Activated T-cell treated with anti-CD3 and anti-CD28 coated beads for 4 hours (primary cell): Measurements from ENCODE around the gene SLC25A44.

Experiments
- DNase-seq: peaks from one replicate; pipeline ENCODE4 v3.0.0-alpha.2; 2020

SLC25A44 gene

DNA sequence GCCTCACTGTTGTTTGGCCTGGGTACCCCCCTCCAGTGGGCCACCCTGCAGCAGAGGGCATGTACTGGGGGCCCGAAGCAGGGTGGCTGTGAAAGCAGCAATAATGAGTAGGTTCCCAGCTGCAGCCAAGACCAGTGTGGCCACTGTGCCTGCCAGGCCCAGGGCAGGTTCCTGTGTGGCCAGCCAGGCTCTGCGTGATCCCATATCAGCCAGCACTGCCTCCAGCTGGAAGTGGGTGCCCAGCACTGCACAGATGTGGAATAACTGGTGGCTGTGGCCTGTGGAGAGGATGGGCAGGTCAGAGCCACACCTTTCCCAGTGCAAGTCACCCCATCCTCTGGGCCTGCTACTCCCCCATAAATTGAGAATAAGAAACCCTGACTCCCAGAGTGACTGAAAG is 50.2 kb downstream of the SLC25A44 start:
- no peak for DNase-seq

DNA sequence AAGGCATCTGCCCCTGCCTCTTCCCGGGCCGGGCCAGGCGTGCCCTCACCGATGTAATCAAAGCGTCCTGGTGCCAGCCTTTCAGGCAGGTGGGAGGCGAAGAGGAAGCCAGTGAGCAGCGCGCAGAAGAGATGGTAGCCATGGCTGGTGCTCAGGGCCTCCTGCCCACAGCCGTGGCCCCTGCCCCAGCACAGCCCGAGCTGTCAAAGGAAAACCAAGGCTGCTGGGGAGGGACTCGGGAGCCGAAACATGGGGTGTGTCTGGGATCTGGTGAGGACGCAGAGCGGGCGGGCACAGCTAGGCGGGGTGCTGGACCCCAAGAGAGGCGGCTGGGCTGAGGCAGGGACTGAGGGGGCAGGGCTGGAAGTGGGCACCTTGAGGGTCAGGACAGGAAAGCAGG is 50.8 kb downstream of the SLC25A44 start:
- no peak for DNase-seq

DNA sequence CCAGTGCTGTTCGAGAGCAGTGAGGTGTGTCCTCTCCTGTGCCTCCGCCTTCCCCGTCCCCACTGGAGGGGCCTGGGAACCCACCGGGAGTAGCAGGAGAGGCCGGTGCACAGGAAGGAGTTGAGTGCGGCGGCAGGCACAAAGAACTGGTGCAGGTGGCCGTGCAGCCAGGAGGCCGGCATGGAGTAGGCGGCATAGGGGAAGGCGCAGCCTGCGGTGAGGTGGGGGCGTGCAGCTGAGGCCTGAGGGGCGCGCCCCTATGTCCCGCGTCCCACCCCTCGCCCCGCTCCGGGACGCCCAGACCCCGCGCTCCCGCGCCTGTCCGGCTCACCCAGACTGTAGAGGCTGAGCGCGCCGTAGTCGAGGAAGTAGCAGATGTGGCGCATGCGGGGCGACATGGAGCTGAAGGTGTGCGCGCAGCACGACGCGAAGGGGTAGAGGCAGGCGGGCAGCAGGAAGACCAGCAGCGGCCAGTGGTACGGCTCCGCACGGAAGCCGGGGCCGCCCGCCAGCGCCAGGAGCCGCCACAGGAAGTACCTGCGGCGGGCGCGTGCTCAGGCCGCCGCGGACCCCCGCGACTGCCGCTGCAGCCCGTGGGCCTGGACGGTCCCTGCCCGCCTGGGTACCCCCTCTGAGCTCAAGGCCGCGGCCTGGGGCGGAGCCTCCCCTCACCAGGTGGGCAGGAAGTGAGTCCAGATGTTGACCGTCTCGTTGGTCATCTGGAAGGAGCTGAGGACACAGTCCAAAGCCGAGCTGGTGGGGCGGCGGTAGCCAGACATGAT is 51.7 kb downstream of the SLC25A44 start:
- DNase-seq, result no peak

DNA sequence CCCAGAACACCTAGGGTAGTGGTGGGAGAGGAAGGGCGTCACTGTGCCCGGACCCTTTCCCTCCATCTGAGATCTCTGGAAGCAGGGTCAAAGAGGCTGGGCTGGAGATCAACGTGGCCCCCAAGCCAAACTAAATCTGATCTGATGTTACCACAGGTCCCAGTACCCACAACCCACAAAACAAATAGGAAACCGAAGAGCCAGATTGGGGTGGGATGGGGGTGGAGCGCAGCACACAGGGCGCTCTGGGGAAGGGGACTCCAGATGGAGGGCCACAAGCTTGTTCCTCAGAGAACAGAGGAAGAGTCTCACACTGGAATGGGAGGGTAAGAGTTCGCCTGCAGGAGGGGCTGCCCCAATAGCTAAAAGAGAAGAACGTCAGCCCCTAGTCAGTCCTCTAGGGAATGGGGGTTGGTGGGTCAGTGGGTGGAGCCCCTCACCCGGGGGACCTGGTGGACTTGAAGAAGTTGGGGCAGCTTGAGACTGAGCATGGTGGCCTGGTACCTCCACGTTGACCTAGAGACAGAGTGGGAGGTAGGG is 52.4 kb downstream of the SLC25A44 start:
- no peak for DNase-seq

DNA sequence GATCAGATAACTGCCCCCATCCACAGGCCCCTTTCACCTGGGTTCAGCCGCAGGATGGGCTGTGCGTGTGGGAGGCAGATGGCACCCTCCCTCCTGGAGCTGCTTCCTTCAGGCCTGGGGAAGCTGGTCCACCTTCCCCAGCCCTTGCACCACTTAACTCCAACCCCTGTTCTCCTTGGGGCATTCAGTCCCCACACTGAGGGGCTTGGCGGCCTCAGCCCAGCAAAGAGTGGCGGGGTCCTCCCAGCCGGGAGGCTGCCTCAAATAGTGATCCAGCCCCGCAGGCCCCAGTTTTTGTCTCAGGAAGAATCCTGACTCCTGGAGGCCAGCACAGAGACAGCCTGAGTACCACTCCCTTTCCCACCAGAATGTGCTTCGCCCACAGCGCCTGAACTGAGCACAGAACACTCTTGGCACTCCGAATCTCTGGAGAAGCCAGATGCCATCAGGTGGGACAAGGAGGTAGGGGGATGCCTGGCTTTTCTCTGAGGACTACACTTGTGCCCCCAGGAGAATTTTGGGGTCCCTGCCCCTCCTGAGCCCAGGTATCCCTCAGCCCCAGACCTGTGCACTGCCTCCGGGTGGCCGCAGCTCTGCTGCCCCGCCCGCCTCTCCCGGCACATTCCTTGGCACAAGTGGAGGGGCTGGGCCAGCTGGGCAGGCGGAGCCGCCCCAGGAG is 53.0 kb downstream of the SLC25A44 start:
- DNase-seq, result no peak

DNA sequence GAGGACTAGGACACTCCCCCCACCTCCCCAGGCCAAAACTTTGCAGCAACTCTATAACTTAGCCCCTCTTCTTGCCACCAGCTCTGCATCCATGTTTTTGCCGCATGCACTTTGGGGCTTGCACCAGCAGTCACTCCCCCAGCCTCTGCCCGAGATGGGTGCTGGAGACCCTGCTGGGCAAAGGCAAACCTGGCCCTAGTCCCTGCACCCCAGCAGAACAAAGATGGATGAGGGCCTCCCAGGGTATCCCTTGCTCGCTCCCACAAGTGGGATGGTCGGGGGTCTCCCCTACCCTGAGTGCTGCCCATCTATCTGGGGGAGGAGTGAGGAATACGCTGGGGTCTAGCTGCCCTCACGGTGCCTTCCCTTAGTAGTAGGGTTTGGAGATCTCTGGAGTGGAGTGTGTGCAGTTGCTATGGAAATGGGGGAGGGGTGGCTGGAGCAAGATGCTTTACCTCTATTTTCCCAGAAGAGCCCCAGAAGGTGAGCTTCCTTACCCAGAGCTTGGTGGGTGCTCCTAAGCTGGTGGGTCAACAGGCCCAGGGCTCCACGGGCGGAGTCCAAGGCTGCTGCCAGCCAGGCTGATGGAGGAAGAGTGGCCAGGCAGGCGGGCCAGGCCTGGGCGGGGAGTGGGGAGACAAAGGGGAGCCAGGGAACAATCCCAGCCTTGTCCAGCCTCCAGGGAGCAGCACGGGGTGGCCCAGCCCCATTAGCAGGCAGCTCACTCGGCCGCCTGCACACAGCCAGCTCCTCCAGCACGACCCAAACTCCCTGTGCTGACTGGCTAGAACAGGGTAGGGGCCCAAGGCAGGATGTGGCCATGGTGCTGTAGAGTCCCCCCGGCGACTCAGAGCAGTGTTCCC is 53.8 kb downstream of the SLC25A44 start, which contains the start of gene PAQR6:
TSS of gene PAQR6 (minus strand) at position 597 of the 863 bp plus-strand sequence. CDS start 1,325 bp downstream, outside the sequence.
- no peak for DNase-seq

DNA sequence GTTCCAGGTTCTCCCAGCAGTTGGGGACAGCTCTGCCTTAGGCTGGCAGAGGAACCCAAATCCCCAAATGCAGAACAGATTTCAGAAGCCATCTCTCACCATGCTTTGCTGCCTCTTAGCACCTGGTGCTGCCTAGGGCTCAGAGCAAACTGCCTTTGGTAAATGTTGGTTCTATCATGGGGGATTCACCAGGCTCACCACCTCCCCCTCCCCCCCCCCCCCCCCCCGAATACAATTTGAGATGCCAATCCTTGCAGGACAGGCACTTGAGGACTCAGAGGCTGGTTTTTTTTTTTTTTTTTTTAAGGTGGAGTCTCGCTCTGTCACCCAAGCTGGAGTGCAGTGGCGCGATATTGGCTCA is 54.4 kb downstream of the SLC25A44 start:
- DNase-seq, result no peak

DNA sequence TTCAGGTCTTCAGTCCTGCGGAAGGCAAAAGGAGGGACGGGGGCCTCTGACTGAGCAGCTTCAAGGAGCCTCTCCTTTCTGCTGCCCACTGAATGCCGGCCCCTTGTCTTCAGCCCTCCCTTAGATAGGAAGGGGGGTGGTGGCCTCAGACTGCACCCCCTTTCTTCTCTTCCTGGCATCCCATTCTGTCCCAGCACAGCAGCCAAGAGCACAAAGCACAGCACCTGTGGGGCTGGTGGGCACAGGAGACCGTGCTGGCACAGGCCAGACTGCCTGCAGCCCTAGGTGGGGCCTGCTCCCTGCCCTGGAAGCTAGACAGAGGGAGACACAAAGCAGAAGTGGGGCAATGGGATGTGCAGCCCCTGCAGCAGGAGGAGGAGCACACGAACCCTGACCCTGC is 55.7 kb downstream of the SLC25A44 start:
- DNase-seq, result no peak

DNA sequence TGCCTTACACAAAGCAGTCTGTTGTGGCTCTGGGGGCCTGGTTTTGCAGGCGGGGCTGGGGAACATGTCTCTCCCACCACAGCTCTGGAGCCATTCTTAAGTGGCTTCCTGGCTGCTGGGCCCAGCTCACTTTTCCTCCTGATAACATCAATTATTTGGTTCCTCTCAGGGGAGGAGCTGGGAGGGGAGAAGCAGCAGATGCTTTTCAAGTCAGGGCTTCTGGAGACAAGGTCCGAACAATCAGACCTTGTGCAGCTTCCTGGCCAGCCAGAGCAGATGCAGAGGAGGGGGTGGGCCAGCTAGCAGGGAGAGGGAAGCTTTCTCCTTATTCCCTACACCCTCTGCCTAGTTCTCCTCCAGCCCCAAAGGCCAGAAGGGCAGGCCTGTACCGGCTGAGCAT is 57.6 kb downstream of the SLC25A44 start:
- no peak for DNase-seq

DNA sequence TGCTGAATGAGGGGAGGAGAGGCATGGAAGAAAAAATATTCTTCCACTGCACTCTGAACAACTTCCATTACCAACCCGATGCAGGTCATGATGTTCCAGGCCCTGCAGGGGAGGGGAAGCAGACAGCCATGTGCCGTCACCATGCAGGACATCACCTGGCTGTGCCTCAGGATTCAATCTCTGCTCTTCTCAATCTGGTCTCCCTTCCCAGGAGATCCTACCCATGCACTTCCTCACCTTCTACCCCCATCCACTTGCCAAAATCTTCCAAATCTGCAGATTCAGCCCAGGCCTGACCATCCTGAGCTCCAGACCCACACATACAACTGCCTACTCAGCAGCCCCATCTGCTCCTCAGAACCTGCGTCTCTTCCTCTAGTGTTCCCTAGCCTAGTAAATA is 59.7 kb downstream of the SLC25A44 start:
- DNase-seq, result no peak

DNA sequence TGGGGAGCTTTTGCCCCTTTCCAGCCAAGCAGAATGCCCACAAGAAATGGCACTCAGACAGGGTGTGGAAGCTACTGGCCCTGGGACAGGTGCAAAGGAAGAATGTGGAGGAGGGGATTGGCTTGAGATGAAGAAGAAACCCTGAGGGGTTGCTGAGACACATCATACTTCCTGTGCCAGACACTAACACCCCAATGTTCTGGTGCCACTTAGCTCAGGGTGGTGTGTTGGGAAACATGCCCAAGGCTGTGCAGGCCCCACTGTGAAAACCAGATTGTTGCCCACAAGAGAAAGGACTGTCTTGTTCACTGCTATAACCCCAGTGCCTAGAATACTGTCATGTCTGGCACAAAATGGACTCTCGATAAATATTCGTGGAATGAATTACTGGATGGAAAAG is 63.8 kb downstream of the SLC25A44 start:
- no peak for DNase-seq

DNA sequence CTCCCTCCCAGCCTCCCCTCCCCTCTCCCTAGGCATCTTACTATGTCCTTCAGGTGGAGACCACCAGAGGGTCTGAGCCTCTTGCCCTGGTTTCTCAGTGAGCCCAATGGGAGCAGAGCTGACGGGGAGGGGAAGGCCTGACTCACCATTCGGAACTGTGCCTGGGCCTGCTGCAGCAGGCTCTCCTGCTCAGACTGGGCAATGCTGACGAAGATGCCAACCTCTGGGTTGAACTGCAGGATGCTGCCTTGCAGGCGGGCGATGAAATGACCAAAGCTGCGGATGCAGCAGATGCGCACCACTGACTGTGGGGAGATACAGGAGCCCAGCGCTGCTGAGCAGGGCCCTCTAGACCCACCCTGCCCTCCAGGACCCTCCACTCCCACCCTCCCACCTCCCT is 65.0 kb downstream of the SLC25A44 start:
- no peak for DNase-seq

DNA sequence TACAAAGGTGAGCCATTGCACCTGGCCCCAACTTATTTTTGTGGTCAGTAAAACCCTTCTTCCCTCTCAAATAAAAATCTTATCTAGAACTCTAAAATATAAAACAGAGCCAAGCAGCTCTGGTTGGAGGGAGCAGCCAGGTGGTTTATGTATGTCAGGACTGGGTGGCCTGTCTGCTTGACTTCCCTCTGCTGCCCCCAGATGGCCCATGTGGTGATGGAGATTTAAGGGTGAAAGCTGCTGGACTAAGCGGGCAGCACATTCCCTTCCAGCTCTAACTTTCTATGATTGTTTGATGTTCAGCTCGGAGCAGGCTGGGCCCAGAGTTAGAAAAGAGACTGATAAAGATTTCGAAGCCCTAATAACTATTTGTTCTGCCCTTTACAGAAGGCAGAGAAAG is 65.9 kb downstream of the SLC25A44 start:
- no peak for DNase-seq

DNA sequence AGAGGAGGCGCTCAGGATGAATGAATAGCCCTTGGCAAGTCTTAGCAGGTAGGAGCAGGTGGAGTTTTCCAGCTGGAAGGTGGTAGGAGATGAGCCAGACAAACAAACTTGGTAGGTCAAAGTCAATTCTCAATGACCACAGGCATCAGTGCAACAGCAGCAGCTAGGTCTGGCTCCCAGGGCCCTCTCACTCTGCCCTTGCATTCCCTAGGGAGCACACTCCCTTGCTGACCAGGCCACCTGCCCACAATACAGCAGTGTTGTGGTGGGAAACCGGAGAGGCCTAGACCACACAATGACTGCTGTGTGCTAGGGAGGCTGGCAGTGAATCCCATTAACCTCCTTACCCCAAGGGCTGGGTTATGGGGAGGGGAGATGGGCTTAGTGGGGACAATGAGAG is 67.0 kb downstream of the SLC25A44 start:
- no peak for DNase-seq
